GM12892 (cell line): Measurements from ENCODE around the gene ENHO.

Experiments used
- POLR2A ChIP-seq: IDR thresholded peaks from 2 replicates; pipeline ENCODE4 v1.6.1; 2011; ENCODE audit warnings: low read depth, low read length, control low read depth
- POLR2AphosphoS5 ChIP-seq: IDR thresholded peaks from 2 replicates; pipeline ENCODE4 v1.6.1; 2011; ENCODE audit warnings: low read depth, low read length, control low read depth
- TAF1 ChIP-seq: IDR thresholded peaks from 2 replicates; pipeline ENCODE4 v1.6.1; 2011; ENCODE audit warnings: low read depth, mild to moderate bottlenecking, control low read depth, low read length, borderline replicate concordance

DNA sequence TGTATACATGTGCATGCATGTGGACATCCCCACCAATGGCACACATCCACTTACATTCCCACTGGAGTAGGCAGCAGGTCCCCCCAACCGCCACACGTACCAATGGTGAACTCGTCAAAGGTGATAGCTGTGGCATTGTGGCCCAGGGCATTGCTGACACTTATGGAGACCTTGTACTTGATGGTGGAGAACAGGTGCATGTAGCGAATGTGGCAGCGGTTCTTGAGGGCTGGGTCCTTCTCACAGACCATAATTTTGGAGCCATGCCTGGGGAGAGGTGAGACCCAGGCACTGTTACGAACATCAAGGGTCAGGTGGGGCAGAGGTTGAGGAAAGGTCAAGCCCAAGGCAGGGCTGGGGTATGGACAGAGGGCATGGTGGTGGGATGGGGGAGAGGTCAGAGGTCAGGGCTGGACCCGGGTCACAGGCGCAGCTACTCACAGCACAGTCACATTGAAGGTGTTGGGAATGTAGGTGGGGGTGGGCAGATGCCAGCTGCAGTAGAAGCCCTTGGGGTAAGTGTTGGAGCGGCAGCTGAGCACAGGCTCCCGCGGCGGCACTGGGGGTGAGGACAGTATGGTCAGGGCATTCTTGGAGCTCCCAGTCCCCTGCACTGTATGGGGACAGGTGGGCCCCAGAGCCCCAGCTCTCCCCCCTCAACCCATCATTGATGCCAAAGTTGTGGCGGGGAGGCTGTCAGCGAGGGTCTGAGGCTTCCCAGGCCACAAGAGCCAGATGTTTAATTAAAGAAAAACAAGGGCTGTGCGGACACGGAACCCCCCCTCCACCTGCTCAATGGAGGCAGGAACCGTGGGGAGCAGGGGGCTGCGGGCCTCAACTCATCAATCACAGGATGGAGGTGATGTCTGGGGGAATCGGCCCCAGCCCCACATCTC is 34.9 kb upstream of the ENHO start:
- TF ChIP-seq POLR2A (no peak), POLR2AphosphoS5 (no peak), TAF1 (no peak)
